K562 (cell line): ENCODE data around the gene TEPSIN. TPM values are rescaled to one million over a fixed set of nuclear protein-coding genes. Genes with fewer than 3 reads are reported as not detected.

Source experiments
- CHD7 ChIP-seq: fragments of 200-600 bp; sonication (generic); IDR thresholded peaks from one replicate; pipeline ENCODE4 v1.6.1; 2012; ENCODE audit warnings: mild to moderate bottlenecking, low read depth, low read length, inconsistent platforms
- HMGXB4 ChIP-seq: sonication (generic); formaldehyde crosslinking; IDR thresholded peaks from 2 replicates; pipeline ENCODE4 v1.8.1; 2023; ENCODE audit warnings: mild to moderate bottlenecking, missing genetic modification reagents
- ZNF445 ChIP-seq: fragments of 250-450 bp; sonication (Bioruptor Pico); IDR thresholded peaks from 2 replicates; pipeline ENCODE4 v1.4.0; 2020; ENCODE audit warnings: low read depth, mild to moderate bottlenecking, moderate library complexity
- polyA plus RNA-seq, 8 experiments: library from polyadenylated mRNA; depleted of rRNA in 4 of 8; stranded (reverse) in 5 of 8; unstranded in 3 of 8; fragments of >200 nt; fragmentation: Nextera tagmentation in 2 of 8; fragmentation: Illumina TruSeq in 1 of 8; extraction: Ambion mirVana in 2 of 8; extraction: Trizol in 1 of 8; gene quantifications; 2 replicates each; pipeline versions ENCODE4 v1.2.1 to v1.2.3, GENCODE V29; 2011 to 2014; ENCODE audit warnings: inconsistent platforms in 1 of 8, missing spikeins in 1 of 8
- total RNA-seq, 7 experiments: library from RNA; depleted of rRNA in 6 of 7; stranded (reverse); fragments of >200 nt in 6 of 7; fragmentation: Illumina TruSeq in 2 of 7; extraction: Trizol in 2 of 7; gene quantifications; 2 replicates each; pipeline versions ENCODE4 v1.2.1 to v1.2.3, GENCODE V29; 2011 to 2021; ENCODE audit warnings: low replicate concordance in 1 of 7

The TEPSIN gene
- total and polyA plus RNA-seq, 9 of the 15 experiments (the other 6 are each of a cell fraction or from before 2014, with no cell fraction given) = 0.80 to 29.8 (median 5.3) TPM

GRCh38 chr17:81249223-81250040, 10.6 kb upstream of the TEPSIN start (continued):
- TF ChIP-seq CHD7 = no peak
- TF ChIP-seq ZNF445 (CRISPR knock-in tag) = no peak
- TF ChIP-seq HMGXB4 (CRISPR knock-in tag) = no peak
